DMS 273 treated with DMSO at 0.1 percent for 48 hours (cell line): Measurements from ENCODE around the gene FUZ.
A peak's percentile ranks its signal among the peaks of the same experiment; 100 is the strongest.

ENCODE experiments used
- DNase-seq: peaks from one replicate; lab custom pipeline; 2025; lab: John Stamatoyannopoulos, UW

The FUZ gene, protein sequence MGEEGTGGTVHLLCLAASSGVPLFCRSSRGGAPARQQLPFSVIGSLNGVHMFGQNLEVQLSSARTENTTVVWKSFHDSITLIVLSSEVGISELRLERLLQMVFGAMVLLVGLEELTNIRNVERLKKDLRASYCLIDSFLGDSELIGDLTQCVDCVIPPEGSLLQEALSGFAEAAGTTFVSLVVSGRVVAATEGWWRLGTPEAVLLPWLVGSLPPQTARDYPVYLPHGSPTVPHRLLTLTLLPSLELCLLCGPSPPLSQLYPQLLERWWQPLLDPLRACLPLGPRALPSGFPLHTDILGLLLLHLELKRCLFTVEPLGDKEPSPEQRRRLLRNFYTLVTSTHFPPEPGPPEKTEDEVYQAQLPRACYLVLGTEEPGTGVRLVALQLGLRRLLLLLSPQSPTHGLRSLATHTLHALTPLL

DNA sequence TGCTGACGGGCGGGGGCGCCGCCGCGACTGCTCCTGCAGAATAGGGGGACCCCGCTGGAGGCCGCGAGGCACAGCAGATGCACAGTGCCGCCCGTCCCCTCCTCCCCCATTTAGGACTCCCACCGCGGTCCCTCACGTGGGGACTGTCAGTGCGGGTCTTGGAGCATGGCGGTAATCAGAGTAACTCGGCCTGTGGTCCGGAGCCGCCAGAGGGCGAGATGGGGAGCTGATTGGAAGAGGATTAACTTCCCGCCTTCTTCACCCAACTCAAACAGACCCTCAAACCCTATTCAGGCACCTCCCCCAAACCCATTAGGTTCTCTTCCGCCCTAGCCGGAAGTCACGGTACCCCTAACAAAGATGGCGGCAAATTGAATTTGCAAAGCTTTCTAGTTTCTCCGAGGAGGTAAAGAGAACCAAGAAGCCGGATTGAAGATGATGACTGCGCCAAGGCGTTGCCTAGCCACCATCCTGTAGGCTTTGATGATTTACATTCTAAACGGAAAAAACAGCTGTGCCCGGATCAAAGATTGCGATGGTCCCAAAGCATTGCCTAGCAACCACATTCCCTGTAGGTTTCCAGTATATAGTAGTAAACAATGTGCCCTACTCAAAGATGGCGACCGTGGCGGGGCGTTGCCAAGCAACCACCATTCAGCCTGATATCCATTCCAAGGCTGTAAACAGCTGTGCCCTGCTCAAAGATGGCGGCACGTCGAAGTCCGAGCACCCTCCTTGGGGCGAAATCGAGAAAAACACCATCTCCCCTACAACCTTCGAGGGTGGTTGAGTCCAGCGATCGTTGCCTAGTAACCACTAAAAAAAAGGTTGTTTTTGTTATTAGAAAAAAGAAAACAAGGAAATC is at the start of gene FUZ:
FUZ (minus strand) TSS at position 296 of the 865 bp plus-strand sequence; CDS start at position 110, 186 bp downstream.
- peak; percentile 96 for DNase-seq

DNA sequence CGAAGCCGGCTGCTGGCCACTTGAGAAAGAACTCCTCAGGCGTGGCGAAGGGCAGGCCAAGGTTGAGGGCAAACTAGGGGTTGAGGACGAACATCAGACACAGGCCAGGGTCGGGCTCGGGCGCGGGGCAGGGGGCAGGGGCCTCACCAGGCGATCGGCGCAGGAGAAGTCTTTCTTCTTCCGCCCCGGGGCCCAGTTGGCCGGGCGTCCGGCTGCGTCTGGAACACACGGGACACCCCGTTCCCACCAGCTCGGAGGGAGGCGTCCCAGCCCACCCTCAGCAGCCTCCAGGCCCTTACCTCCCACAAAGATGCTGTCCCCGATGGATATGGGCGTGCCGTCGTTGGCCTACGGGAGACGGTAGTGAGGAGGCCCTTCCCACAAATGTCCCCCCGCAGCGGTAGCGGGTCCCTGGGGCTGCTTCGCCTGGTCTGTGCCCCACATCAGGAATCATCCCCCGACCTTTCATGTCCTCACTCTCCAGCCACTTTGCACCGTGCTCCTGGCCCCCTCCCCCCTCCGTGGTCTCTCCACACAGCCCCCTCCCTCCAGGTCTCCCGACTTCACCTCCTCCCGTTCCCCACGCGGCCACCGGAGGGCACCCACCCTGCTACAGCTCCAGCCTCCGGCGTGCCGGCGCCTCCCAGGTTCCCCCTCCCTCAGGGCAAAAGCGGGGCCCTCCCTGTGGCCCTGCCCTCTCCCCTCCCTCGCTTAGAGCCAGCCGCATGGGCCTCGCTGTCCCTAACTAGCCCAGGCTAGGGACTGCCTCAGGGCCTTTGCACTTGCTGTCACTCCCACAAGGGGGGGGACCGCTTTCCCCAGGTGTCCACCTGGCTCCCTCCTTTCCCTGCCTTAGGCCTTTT is 49.5 kb upstream of the FUZ start:
- no peak for DNase-seq

DNA sequence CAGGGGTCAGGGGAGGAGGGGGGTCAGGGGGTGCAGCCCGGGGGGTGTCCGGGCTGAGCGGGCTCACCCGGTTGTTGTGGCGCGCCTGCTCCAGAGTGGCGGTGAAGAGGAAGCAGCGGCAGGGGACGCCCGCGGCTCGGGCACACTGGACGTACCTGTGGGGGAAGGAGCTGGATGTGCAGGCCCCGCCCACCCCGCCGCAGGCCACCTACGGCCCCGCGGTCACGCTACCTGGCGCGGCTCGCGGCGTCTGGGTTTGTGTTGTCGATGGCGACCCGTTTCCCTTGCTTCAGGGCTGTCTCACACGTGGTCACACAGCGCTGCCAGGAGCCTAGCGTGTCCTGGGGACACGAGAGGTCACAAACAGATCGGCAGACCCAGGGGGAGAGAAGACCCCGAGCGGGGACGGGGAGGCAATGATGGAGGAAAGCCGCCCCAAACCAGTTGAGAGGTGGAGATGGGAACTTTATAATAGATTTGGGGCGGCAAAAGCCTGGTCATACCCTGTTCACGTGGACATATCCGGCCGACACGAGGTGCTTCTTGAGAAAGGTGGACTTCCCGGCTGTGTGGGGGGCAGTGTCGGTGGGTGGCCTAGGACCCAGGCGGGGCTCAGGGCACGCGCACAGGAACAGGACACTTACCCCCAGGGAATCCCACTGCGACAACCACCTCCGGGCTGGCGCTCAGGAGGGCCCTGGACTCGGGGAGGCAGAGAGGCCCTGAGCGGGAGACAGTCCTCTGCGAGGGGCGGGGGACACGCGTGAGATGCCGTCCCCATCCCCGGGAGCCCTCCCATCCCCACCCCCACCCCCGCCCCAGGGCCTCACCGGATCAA is 48.7 kb upstream of the FUZ start:
- no peak for DNase-seq

DNA sequence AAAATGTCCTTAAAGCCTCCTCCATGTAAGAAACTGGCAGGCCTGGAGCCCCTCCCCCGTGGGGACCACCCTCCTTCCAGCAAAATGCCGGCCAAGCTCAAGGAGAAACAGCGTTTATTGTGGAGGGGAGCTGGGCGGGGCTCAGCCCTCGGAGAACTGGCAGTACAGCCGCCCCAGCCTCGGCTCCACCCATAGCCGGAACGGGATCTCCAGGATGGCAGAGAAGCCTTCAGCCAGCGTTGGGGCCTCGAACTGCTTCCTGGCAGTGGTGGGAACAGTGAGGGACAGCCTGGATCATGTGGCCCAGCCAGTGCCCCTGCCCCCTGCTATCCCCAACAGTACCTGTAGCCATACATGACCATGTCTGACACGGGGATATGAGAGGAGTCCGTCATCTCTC is 48.0 kb upstream of the FUZ start:
- DNase-seq: no peak

DNA sequence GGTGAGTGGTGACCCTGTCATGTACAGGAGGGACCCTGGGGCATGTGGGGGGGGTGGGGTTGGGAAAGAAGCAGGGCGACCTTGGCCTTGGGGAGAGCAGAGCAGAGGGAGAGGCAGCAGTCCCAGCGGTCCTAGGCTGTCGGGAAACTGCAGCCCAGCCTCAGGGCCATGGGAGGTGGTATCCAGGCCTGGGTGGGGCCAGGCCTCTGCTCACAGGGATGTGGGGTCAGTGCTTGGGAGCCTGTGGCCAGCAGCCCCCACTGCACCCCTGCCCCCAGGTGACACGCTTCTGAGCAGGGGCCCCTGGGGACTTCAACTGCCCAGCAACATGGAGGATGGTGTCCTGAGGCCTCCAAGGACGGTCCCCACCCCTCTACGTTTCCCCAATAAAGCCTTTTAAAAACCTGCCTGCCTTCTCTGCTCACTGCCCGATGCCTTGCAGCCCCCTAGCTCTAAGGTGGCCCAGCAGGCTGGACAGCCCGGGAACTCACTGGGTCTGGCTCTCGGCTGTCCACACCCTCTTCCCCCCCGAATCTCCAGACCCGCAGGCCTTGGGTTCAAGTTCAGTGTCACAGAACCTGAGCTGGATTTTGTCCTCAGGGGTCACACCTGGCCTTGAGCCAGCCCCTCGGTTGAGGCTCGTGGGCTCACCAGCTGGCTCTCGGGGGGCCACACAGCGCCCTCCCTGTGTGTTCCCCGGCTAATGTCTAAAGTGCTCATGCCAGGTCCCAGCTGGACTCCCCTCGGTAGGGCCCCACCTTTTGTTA is 47.4 kb upstream of the FUZ start:
- no peak for DNase-seq

DNA sequence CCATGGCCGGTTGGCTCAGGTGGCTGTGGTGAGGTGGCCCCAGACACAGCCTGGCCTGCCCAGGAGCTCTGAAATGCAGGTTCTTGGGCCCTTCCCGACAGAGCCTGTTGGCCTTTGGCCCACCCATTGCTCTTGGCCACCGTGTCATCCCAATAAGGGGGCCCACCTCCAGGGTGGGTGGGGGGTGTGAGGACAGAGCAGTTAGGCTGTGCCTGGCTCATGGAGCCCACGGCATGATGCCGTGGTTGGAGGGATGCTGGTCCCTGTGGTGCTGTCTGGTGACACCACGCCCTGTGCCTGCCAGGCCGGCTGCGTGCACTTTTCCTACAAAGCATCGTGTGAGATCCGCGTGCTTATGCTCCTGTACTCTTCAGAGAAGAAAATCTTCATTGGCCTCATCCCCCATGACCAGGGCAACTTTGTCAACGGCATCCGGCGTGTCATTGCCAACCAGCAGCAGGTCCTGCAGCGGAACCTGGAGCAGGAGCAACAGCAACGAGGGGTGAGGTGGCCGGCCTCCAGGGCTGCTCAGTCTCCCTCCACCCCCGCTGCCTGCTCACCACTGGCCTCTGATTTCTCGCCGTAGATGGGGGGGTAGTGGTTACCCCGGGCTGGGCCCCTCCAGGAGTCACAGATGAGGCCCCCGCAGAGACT is 46.7 kb upstream of the FUZ start:
- DNase-seq: no peak

DNA sequence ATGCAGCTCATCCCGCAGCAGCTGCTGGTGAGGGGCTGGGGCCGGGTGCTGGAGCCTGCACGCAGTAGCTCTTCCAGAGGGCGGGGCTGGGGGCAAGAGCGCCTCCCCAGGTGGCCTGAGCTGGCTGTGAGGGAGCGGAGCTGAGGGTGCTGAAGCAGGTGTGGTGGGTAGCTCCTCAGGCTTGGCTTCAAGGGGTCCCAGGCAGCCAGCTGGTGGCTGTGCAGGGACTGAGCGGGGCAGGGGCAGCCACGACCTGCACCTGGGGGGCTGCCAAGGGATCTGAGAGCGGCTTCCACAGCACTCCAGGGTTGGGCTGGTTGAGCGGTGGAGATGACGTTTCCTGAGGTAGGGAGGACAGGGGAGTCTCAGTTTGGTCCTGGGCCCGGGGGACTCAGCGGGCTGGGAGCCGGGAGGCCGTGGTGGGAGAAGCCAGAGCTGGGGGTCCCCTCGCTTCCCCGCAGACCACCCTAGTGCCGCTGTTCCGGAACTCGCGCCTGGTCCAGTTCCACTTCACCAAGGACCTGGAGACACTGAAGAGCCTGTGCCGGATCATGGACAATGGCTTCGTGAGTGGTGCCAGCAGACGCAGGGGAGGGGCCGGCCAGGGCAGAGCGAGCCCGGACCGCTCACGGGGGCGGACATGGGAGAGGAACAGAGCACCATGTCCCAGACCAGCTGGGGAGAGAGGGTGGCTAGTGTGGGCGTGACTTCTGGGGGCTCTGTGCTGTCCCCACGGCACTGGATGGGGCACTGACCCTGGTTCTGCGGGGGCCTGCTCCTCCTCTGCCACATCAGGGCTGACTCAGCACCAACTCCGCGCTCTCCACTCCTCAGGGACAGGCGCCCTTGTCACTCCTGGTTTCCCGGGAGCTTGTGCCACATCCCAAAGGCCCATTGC is 45.2 kb upstream of the FUZ start:
- DNase-seq: no peak

DNA sequence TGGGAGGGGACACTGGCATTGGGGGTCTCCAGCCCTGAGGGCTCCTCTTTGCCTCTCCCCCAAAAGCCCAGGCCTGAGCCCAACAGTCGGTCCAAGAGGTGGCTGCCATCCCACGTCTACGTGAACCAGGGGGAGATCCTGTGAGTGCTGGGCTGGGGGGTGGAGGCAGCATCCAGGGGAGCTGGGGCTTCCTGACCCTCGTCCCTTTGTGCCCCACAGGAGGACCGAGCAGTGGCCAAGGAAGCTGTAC is 44.7 kb upstream of the FUZ start:
- DNase-seq: no peak

DNA sequence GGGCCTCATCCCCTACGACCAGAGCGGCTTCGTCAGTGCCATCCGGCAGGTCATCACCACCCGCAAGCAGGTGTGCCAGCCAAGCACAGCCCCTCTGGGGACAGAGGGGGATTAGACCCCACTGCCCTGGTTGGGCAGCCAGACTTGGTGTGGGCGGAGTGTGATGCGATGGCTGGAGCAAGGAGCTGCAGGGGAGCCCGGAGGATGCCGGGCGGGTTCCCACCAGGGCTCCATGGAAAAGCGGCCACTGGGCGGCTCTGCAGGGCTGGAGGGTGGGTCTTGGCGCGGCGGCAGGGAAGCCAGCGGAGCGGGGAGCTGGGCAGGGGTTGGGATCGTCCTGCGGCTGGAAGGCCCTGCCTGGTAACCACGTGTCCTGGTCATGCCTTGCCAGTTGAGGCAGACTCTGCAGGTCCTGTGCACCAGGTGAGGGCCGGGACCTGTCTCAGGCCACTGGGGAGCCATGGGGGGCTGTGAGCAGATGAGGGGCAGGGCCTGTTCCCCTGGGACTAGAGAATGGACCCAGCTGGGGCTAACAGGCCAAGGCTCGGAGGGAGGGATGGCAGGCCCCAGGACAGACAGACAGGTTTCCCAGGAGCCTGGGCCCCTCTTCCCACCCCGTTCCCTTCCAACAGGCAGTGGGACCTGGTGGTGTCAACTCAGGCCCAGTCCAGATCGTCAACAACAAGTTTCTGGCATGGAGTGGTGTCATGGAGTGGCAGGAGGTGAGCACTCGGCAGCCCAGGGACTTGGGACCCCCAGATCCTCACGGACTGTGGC is 44.2 kb upstream of the FUZ start:
- no peak for DNase-seq

DNA sequence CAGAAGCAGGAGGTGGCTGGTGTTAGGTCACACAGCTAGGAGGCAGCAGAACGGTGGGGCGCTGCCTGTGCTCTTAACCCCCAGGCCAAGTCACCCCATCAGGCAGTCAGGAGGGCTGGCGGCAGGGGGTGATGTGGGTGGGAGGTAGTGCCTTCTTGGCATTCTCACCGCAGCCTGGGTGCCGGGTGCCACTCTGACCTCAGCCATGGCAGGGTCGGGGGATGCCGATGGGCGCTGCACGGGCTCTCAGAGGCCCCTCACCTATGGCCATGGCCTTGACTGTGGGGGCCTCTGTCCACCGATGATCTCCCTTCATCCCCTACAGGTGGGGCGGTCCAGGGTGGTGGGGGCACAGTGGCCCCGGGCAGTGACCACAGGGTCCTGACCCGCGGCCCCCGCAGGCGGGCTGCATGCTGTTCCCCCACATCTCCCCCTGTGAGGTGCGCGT is 43.5 kb upstream of the FUZ start:
- no peak for DNase-seq

DNA sequence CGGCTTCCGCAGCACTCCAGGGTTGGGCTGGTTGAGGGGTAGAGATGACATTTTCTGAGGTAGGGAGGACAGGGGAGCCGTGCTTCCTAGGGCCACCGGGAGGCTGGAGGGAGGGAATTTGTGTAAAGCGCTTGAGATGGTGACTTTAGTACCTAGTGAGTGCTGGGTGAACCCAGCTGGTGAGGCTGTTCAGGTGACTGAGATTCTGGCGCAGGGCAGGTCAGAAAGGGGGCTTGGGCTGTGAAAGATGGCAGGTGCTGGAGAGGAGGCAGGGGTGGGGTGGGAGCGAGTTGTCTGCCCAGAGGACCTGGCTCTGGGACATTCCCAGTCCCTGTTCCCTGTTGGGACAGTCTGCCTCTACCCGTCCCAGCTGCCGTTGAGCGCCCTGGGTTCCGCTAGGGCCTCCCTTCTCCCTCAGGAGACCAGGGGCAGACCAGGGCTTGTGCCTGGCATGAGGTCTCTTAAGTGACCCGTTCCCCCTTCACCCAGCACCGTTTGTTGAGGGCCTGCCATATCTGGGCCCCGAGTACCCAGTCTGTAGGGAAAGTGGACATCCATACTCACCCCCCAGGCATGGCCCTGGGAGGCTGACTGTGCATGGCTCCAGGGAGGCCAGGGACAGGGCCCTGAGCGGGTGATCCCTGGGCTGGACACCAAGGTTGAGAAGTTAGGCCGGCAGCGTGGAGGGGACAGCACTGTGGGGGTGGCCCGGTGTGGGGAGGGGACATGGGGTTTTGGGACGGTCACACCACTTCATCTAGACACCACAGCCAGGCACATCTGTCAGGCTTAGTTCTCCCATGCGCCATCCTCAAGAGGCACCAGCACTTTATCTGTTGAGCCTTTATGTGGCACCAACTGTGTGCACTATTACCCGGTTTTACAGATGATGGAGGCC is 42.8 kb upstream of the FUZ start:
- DNase-seq: no peak

DNA sequence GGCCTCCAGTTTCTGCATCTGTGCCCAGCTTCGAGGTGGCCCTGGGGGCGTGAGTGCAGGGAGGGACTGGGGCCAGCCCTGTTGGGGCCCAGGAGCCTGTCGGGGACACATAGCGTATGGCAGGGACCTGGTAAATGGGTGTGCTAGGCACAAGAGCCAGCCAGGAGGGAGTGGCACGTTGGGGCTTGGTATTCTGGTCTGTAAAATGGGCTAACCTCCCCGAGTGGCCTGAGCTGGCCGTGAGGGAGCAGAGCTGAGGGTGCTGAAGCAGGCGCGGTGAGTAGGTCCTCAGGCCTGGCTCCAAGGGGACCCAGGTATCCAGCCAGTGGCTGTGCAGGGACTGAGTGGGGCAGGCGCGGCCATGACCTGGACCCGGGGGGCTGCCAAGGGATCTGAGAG is 42.2 kb upstream of the FUZ start:
- DNase-seq: no peak

DNA sequence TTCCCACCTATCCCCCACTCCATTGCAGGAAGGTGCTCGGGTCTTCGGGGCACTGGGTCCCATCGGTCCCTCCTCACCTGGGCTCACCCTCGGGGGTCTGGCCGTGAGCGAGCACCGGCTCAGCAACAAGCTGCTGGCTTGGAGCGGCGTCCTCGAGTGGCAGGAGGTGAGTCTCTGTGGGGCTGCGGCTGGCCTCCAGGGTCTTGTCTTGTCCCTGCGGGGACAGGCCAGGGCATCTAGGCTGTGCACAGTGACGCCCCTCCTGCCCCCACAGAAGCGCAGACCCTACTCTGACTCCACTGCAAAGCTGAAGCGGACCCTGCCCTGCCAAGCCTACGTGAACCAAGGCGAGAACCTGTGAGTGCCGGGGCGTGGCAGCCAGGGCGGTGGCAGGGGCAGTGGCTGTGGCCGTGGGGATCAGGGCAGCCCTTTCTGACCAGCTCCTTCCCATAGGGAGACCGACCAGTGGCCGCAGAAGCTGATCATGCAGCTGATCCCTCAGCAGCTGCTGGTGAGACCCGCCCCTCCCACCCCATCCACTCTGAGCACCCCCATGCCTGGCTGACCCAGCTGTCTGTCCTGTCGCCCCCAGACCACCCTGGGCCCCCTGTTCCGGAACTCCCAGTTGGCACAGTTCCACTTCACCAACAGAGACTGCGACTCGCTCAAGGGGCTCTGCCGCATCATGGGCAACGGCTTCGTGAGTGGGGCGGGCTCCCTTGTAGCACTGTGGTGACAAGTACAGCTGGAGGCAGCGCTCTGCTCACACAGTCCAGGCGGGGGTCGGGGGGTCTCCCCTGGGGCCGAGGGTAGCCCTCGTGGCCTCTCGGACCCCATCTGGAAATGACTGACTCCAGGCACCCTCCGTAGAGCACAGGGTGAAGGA is 41.5 kb upstream of the FUZ start:
- DNase-seq: no peak

DNA sequence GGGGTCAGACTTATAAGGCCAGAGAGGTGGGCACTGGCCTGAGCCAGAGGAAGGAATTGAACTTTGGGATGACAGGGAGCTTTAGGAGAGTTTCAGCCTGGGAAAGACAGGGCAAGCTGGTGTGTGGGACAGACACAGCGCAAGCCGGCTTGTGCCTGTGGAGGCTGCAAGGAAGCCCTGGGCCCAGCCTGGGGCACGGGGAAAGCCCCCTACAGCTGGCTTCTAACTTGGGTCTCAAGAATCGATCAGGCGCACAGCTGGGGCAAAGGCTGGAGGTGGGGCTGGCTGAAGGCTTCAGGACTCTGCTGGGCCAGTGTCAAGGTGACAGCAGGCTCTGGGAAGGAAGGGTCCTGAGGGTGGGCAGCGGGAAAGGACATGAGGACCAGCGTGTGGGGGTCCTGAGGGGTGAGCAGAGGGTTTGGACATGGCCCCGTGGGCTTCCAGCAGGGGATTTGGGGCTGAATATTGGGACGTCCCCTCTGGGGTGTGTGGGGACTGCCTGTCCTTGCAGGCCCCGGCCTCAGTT is 40.8 kb upstream of the FUZ start:
- DNase-seq: no peak

DNA sequence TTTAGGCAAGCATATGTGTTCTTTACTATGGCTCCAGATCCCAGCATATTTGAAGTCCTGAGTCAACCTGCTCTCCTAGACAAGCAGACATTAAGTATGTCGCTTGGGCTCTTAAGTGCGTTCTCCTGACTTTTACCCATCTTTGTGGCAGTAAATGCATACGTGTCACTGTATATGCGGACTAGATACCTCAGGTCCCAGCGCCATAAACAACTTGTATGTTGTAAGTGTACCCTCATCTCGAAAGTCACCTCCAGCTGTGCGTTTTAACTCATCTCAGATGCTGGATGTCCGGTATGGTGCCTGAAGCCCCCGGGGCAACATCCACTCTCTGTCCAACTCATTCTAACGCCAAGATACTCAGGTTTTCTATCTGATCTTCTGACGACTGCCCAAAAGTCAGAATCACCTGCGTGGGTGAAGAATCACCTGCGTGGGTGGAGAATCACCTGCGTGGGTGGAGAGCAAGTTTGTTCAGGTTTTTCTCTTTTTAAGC is 39.6 kb upstream of the FUZ start:
- DNase-seq: no peak
